ENCODE measurements around the gene ITCH.

- TF ChIP-seq POLR2A (IDR thresholded peaks at IDR 0.05; ENCODE audit: low read depth, low read length) (no peak), SPI1 (IDR thresholded peaks at IDR 0.05; ENCODE audit: low read depth, low read length) (no peak), POLR2AphosphoS5 (IDR thresholded peaks at IDR 0.05; ENCODE audit: low read depth, low read length) (no peak)
Measured at GRCh38 chr20:34468951-34469350, 105.9 kb downstream of the ITCH start.

All from GM12891 (cell line).